ENCODE measurements around the gene TBCD.

The TBCD gene

GRCh38 chr17:82815354-82815753 is 63.5 kb downstream of the TBCD start:
- no peak for TF ChIP-seq CTCF (IDR thresholded peaks at IDR 0.05; ENCODE audit: control extremely low read depth, extremely low read depth, low read depth, missing control alignments)
- no peak for DNase-seq (ENCODE audit: extremely low spot score)
- CTCF ChIA-PET, result interaction anchor here (1.5 kb wide), 1 partner anchor 15 kb away, joined by 3 read pairs; no protein-coding TSS in a partner anchor
- POLR2A ChIA-PET, result no interaction called here

- DNase-seq (ENCODE audit: extremely low spot score), result no peak
- TF ChIP-seq CTCF (IDR thresholded peaks at IDR 0.05; ENCODE audit: control extremely low read depth, extremely low read depth, low read depth, missing control alignments), result no peak
- ChIA-PET POLR2A (no interaction called here), CTCF (no interaction called here)
Observed at GRCh38 chr17:82815790-82816305, 64.0 kb downstream of the TBCD start.

GRCh38 chr17:82816358-82816757 is 64.5 kb downstream of the TBCD start:
- ChIA-PET POLR2A (no interaction called here), CTCF (interaction anchor here (1.4 to 1.5 kb wide), 2 partner anchors 34 to 54 kb away, joined by 3 to 5 read pairs; no protein-coding TSS in a partner anchor)
- TF ChIP-seq CTCF (IDR thresholded peaks at IDR 0.05; ENCODE audit: control extremely low read depth, extremely low read depth, low read depth, missing control alignments), result no peak
- no peak for DNase-seq (ENCODE audit: extremely low spot score)

GRCh38 chr17:82817947-82818346 is 66.1 kb downstream of the TBCD start:
- ChIA-PET POLR2A (no interaction called here), CTCF (interaction anchor here (0.9 to 1.5 kb wide), 9 partner anchors 11 to 388 kb away, joined by 3 to 5 read pairs (median 3); partner anchors contain the start of gene ZNF750)
- DNase-seq (ENCODE audit: extremely low spot score), result no peak
- no peak for TF ChIP-seq CTCF (IDR thresholded peaks at IDR 0.05; ENCODE audit: control extremely low read depth, extremely low read depth, low read depth, missing control alignments)

- POLR2A ChIA-PET, result no interaction called here
- CTCF ChIA-PET, result interaction anchor here (1.4 to 3.3 kb wide), 2 partner anchors 15 to 23 kb away, joined by 3 to 9 read pairs; no protein-coding TSS in a partner anchor
- DNase-seq (ENCODE audit: extremely low spot score), result no peak
- no peak for TF ChIP-seq CTCF (IDR thresholded peaks at IDR 0.05; ENCODE audit: control extremely low read depth, extremely low read depth, low read depth, missing control alignments)
Observed at GRCh38 chr17:82820278-82821251, 68.7 kb downstream of the TBCD start.

- POLR2A ChIA-PET, result no interaction called here
- DNase-seq (ENCODE audit: extremely low spot score), result no peak
- no peak for TF ChIP-seq CTCF (IDR thresholded peaks at IDR 0.05; ENCODE audit: control extremely low read depth, extremely low read depth, low read depth, missing control alignments)
- CTCF ChIA-PET, result interaction anchor here (1.4 to 3.3 kb wide), 2 partner anchors 14 to 22 kb away, joined by 3 to 9 read pairs; no protein-coding TSS in a partner anchor
Observed at GRCh38 chr17:82821554-82821953, 69.7 kb downstream of the TBCD start.
